ENCODE results near the gene IL10.

DNA sequence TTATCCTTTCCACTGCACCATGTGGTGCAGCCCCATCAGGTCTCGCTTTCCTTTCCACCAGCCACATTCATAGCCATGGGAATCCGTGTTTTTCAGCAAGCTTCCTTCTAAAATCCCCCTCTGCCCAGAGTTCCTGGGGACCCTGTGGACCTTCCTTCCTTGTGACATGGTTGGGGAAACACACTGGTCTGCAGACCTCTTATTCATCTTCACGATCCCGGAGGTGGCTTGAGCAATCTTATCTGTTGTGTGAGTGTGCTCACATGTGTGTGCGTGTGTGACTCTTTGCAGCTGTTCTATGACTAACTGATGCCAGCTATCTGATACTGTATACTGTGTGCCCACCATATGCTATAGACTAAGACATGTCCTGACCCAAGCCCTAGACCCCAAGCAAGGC lies 15.6 kb upstream of the IL10 start:
- TF ChIP-seq, protein P1, sequence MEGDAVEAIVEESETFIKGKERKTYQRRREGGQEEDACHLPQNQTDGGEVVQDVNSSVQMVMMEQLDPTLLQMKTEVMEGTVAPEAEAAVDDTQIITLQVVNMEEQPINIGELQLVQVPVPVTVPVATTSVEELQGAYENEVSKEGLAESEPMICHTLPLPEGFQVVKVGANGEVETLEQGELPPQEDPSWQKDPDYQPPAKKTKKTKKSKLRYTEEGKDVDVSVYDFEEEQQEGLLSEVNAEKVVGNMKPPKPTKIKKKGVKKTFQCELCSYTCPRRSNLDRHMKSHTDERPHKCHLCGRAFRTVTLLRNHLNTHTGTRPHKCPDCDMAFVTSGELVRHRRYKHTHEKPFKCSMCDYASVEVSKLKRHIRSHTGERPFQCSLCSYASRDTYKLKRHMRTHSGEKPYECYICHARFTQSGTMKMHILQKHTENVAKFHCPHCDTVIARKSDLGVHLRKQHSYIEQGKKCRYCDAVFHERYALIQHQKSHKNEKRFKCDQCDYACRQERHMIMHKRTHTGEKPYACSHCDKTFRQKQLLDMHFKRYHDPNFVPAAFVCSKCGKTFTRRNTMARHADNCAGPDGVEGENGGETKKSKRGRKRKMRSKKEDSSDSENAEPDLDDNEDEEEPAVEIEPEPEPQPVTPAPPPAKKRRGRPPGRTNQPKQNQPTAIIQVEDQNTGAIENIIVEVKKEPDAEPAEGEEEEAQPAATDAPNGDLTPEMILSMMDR (IDR thresholded peaks at IDR 0.05) = no peak
- TF ChIP-seq EZH2 (IDR thresholded peaks at IDR 0.05) (no peak), EZH2phosphoT487 (IDR thresholded peaks at IDR 0.05) (no peak)

Data from neural progenitor cell (in vitro differentiated cells).